K562 (cell line): ENCODE measurements around the gene SH3D19. TPM values are rescaled to one million over a fixed set of nuclear protein-coding genes. Genes with fewer than 3 reads are reported as not detected.

ENCODE experiments used
- ATAC-seq: fragments of 200-7000 bp; cut with Tn5 transposase; 3 replicates; pipeline ENCODE4 v1.9.1; 2020; ENCODE audit warnings: moderate library complexity
- BruUV-seq: library from RNA; stranded (reverse); fragments of 400-500 nt; replicated peaks from 2 replicates; lab custom pipeline; 2021; lab: Mats Ljungman, UMichigan
- CTCF ChIA-PET: fragments of 300-600 bp; formaldehyde crosslinking; extraction: SDS; loops from one replicate; lab custom pipeline; 2021; ENCODE audit warnings: low intra/inter-chr PET ratio; lab: Yijun Ruan, JAX
- POLR2A ChIA-PET: fragments of 300-600, 350-650 bp; sonication (Branson Sonifier 250); formaldehyde crosslinking; extraction: SDS; loops from one replicate; lab custom pipeline; 2021; ENCODE audit warnings: antibody characterized with exemption, inconsistent platforms; lab: Yijun Ruan, JAX
- DNase-seq, 4 experiments: peaks; one replicate each; pipeline versions ENCODE4 v3.0.0 to v3.0.0-alpha.2; 2011 to 2018; ENCODE audit warnings: low spot score in 3 of 4, mixed read lengths in 3 of 4; ENCODE audit errors: extremely low read depth in 1 of 4
- FAIRE-seq: peaks from 2 replicates; lab custom pipeline; 2011; peaks lifted over from hg19 to GRCh38; lab: Jason Lieb, UNC
- H2AFZ ChIP-seq: 2 replicates; pipeline ENCODE4 v1.6.0; 2011; ENCODE audit warnings: low read depth, low read length, control low read depth, inconsistent platforms
- H3K27ac ChIP-seq: fragments of 200-600 bp; 3 replicates; pipeline ENCODE4 v1.8.0; 2011; ENCODE audit warnings: low read depth, mild to moderate bottlenecking, control low read depth, inconsistent platforms, low read length, moderate library complexity, mixed read lengths; ENCODE audit errors: extremely low read depth
- H3K27me3 ChIP-seq, 2 experiments: fragments of 300-600 bp in 1 of 2; 2 replicates in 1 of 2; 3 replicates in 1 of 2; pipeline versions ENCODE4 v1.6.0 to v1.8.0; 2011; ENCODE audit warnings: inconsistent platforms in 2 of 2, low read length in 2 of 2, mild to moderate bottlenecking in 1 of 2, mixed read lengths in 1 of 2, moderate library complexity in 1 of 2; ENCODE audit not compliant: control insufficient read depth in 2 of 2, insufficient read depth in 2 of 2
- H3K36me3 ChIP-seq: fragments of 300-600 bp; 3 replicates; pipeline ENCODE4 v1.8.0; 2011; ENCODE audit warnings: mild to moderate bottlenecking, low read length, inconsistent platforms; ENCODE audit not compliant: control insufficient read depth, insufficient read depth
- H3K4me1 ChIP-seq, 2 experiments: fragments of 200-600 bp in 1 of 2; replicated peaks in 1 of 2; 2 replicates in 1 of 2; 3 replicates in 1 of 2; pipeline versions ENCODE4 v1.5.1 to v1.8.0; 2011; ENCODE audit warnings: inconsistent platforms in 2 of 2, low read length in 2 of 2, mild to moderate bottlenecking in 1 of 2, mixed read lengths in 1 of 2, moderate library complexity in 1 of 2; ENCODE audit not compliant: control insufficient read depth in 2 of 2, insufficient read depth in 2 of 2
- H3K4me2 ChIP-seq: 2 replicates; pipeline ENCODE4 v1.6.1; 2011; ENCODE audit warnings: low read length, control low read depth, inconsistent platforms, mixed read lengths; ENCODE audit not compliant: insufficient read depth
- H3K4me3 ChIP-seq: fragments of 200-600 bp; sonication (generic), shearing (Covaris generic); 2 replicates; pipeline ENCODE4 v1.5.1; 2016; ENCODE audit warnings: control low read depth, inconsistent platforms
- H3K79me2 ChIP-seq: fragments of 200-600 bp; 3 replicates; pipeline ENCODE4 v1.8.0; 2011; ENCODE audit warnings: low read length, inconsistent platforms; ENCODE audit not compliant: control insufficient read depth, insufficient read depth
- H3K9ac ChIP-seq, 2 experiments: 2 replicates each; pipeline versions ENCODE4 v1.6.0 to v1.6.1; 2011; ENCODE audit warnings: low read depth in 2 of 2, low read length in 2 of 2, control low read depth in 1 of 2, inconsistent platforms in 1 of 2, mild to moderate bottlenecking in 1 of 2, mixed read lengths in 1 of 2; ENCODE audit not compliant: insufficient read depth in 1 of 2
- H3K9me1 ChIP-seq: one replicate; pipeline ENCODE4 v1.6.0; 2011; ENCODE audit warnings: inconsistent platforms, mild to moderate bottlenecking, low read length, moderate library complexity; ENCODE audit not compliant: control insufficient read depth, insufficient read depth
- H3K9me3 ChIP-seq: replicated peaks from 2 replicates; pipeline ENCODE4 v1.5.1; 2011; ENCODE audit warnings: low read depth, low read length, inconsistent platforms; ENCODE audit not compliant: control insufficient read depth, insufficient read depth
- H4K20me1 ChIP-seq: replicated peaks from 2 replicates; pipeline ENCODE4 v1.6.1; 2011; ENCODE audit warnings: low read length, inconsistent platforms, mixed read lengths; ENCODE audit not compliant: control insufficient read depth, insufficient read depth
- BRD9 ChIP-seq: fragments of 450-650 bp; IDR thresholded peaks from 2 replicates; pipeline ENCODE4 v1.6.1; 2018; ENCODE audit warnings: low read depth; ENCODE audit not compliant: partially characterized antibody
- FUS ChIP-seq: fragments of 200-400 bp; formaldehyde crosslinking; optimal IDR thresholded peaks from 2 replicates; pipeline ENCODE3; 2017; ENCODE audit warnings: low read depth, low read length
- HDAC8 ChIP-seq: fragments of 450-650 bp; IDR thresholded peaks from 2 replicates; pipeline ENCODE4 v1.6.1; 2016; ENCODE audit warnings: mild to moderate bottlenecking, missing genetic modification characterization, moderate library complexity, missing compliant biosample characterization
- POLR2AphosphoS5 ChIP-seq: IDR thresholded peaks from 2 replicates; pipeline ENCODE4 v1.6.1; 2011; ENCODE audit warnings: mild to moderate bottlenecking, low read depth, low read length, moderate library complexity; ENCODE audit not compliant: control insufficient read depth, insufficient read depth
- SAFB2 ChIP-seq: fragments of 200-400 bp; formaldehyde crosslinking; IDR thresholded peaks from 2 replicates; pipeline ENCODE4 v1.6.1; 2018; ENCODE audit warnings: borderline replicate concordance, low read length, low read depth, moderate library complexity; ENCODE audit not compliant: severe bottlenecking
- ZBTB17 ChIP-seq: fragments of 450-650 bp; formaldehyde crosslinking; IDR thresholded peaks from 2 replicates; pipeline ENCODE4 v1.4.0; 2020; ENCODE audit warnings: mild to moderate bottlenecking
- ZNF121 ChIP-seq: sonication (generic); formaldehyde crosslinking; conservative IDR thresholded peaks from 2 replicates; pipeline ENCODE4 v1.8.0; 2022; ENCODE audit warnings: missing genetic modification reagents
- ZNF212 ChIP-seq: fragments of 450-650 bp; formaldehyde crosslinking; IDR thresholded peaks from 2 replicates; pipeline ENCODE4 v1.4.0; 2020; ENCODE audit warnings: mild to moderate bottlenecking
- ZNF232 ChIP-seq: sonication (generic); formaldehyde crosslinking; IDR thresholded peaks from 2 replicates; pipeline ENCODE4 v1.8.0; 2022; ENCODE audit warnings: mild to moderate bottlenecking, missing genetic modification reagents
- ZNF311 ChIP-seq: fragments of 250-450 bp; sonication (Bioruptor Pico); IDR thresholded peaks from 2 replicates; pipeline ENCODE4 v1.4.0; 2020; ENCODE audit warnings: mild to moderate bottlenecking, moderate library complexity
- ZNF644 ChIP-seq: fragments of 200-800 bp; sonication (Bioruptor generic); IDR thresholded peaks from 2 replicates; pipeline ENCODE4 v1.6.1; 2016; ENCODE audit warnings: low read depth, missing genetic modification characterization, missing compliant biosample characterization
- WGBS: fragments of 100-300 bp; shearing (Covaris generic); methylation state at CpG from one replicate; pipeline ENCODE4 v1.1.6; 2016; ENCODE audit warnings: low coverage, mixed read lengths; ENCODE audit not compliant: insufficient coverage; ENCODE audit errors: missing lambda C conversion rate; 5-methylcytosine and 5-hydroxymethylcytosine counted together
- in situ Hi-C: fragments of 300-500 bp; cut with MboI; formaldehyde crosslinking; loops from 4 replicates; pipeline ENCODE4 v1.15.0; 2018; ENCODE audit warnings: inconsistent platforms, mixed read lengths
- intact Hi-C: fragments of 100-400 bp; cut with micrococcal nuclease; formaldehyde crosslinking; loops from 2 replicates; pipeline ENCODE4 v1.14.2; 2022
- polyA plus RNA-seq, 8 experiments: library from polyadenylated mRNA; depleted of rRNA in 4 of 8; stranded (reverse) in 5 of 8; unstranded in 3 of 8; fragments of >200 nt; fragmentation: Nextera tagmentation in 2 of 8; fragmentation: Illumina TruSeq in 1 of 8; extraction: Ambion mirVana in 2 of 8; extraction: Trizol in 1 of 8; gene quantifications; 2 replicates each; pipeline versions ENCODE4 v1.2.1 to v1.2.3, GENCODE V29; 2011 to 2014; ENCODE audit warnings: inconsistent platforms in 1 of 8, missing spikeins in 1 of 8
- total RNA-seq, 7 experiments: library from RNA; depleted of rRNA in 6 of 7; stranded (reverse); fragments of >200 nt in 6 of 7; fragmentation: Illumina TruSeq in 2 of 7; extraction: Trizol in 2 of 7; gene quantifications; 2 replicates each; pipeline versions ENCODE4 v1.2.1 to v1.2.3, GENCODE V29; 2011 to 2021; ENCODE audit warnings: low replicate concordance in 1 of 7

The SH3D19 gene
- total and polyA plus RNA-seq, 9 of the 15 experiments (the other 6 are each of a cell fraction or from before 2014, with no cell fraction given) = 0.42 to 2.2 (median 1.1) TPM; not detected in 6

DNA sequence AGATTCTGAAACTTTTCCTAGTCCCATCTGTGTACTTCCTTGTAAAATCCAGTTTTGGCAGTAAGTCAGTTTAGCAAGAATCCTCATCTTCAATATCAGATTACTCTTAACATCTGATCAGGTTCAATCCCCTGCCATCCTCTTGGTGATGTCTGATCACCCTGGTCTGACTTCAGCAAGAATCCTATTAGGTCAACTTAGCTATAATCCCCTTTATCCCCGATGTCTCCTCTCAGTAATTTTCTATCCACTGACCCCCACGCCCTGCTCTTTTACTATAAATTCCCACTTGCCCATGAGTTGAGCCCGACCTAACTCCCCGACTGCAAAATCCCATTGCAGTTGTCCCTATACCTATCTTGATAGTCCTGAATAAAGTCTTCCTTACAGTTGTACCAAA, 106.3 kb downstream of the SH3D19 start:
- Histone ChIP-seq H4K20me1 (no peaks in the 10 kb centered on the region), H3K4me1 (peaks cover 0 to 3% of the 10 kb centered on the region in 2 experiments; a peak in 2 of 5 replicates), H3K27ac (no peak overlapping the region), H3K36me3 (no peaks in the 10 kb centered on the region), H3K4me2 (no peak overlapping the region), H3K27me3 (peaks cover 0 to 2% of the 10 kb centered on the region in 2 experiments; a peak in 1 of 5 replicates), H2AFZ (no peak overlapping the region), H3K9me3 (no peaks in the 10 kb centered on the region), H3K9ac (no peak overlapping the region), H3K9me1 (no peaks in the 10 kb centered on the region), H3K4me3 (no peak overlapping the region), H3K79me2 (no peaks in the 10 kb centered on the region)
- ChIA-PET CTCF (no interaction called here), POLR2A (no interaction called here)
- ATAC-seq = no peak
- no peak for DNase-seq
- intact Hi-C loops = no loop called here
- TF ChIP-seq BRD9 (no peak), SAFB2 (no peak), ZNF232 (CRISPR knock-in tag) (no peak), FUS (no peak), ZBTB17 (no peak), ZNF311 (CRISPR knock-in tag) (no peak), HDAC8 (tag) (no peak), ZNF121 (CRISPR knock-in tag) (no peak), ZNF644 (tag) (no peak), POLR2AphosphoS5 (no peak), ZNF212 (no peak)
- no TSS peak for BruUV-seq
- 0% methylated on average over 4 of the region's 4 CpGs for WGBS
- no peak for FAIRE-seq
- in situ Hi-C loops = no loop called here
